H9 (cell line): ENCODE data around the gene PDYN. TPM values are rescaled to one million over a fixed set of nuclear protein-coding genes. Genes with fewer than 3 reads are reported as not detected.
A peak's percentile ranks its signal among the peaks of the same experiment; 100 is the strongest.

Source experiments
- DNase-seq: peaks from one replicate; pipeline ENCODE4 v3.0.0-alpha.2; 2017
- H2AFZ ChIP-seq: one replicate; pipeline ENCODE4 v1.6.1; 2013; ENCODE audit warnings: mild to moderate bottlenecking, low read length, control low read depth, moderate library complexity
- H2AK5ac ChIP-seq: 2 replicates; pipeline ENCODE4 v1.6.1; 2013; ENCODE audit warnings: low read length, control low read depth, mixed read lengths; ENCODE audit not compliant: insufficient read length
- H2BK120ac ChIP-seq: one replicate; pipeline ENCODE4 v1.6.1; 2013; ENCODE audit warnings: low read depth, mild to moderate bottlenecking, low read length, control low read depth, inconsistent platforms; ENCODE audit not compliant: poor library complexity, severe bottlenecking
- H2BK12ac ChIP-seq: 2 replicates; pipeline ENCODE4 v1.6.1; 2013; ENCODE audit warnings: low read length, control low read depth, mixed read lengths, low read depth; ENCODE audit not compliant: insufficient read length
- H2BK15ac ChIP-seq: 2 replicates; pipeline ENCODE4 v1.6.1; 2013; ENCODE audit warnings: low read depth, low read length, control low read depth
- H2BK20ac ChIP-seq: one replicate; pipeline ENCODE4 v1.6.1; 2013; ENCODE audit warnings: low read depth, mild to moderate bottlenecking, low read length, control low read depth, inconsistent platforms; ENCODE audit not compliant: poor library complexity, severe bottlenecking
- H2BK5ac ChIP-seq: 2 replicates; pipeline ENCODE4 v1.6.1; 2013; ENCODE audit warnings: low read length, control low read depth, mixed read lengths; ENCODE audit not compliant: insufficient read length
- H3K14ac ChIP-seq: 2 replicates; pipeline ENCODE4 v1.6.1; 2013; ENCODE audit warnings: low read length, control low read depth; ENCODE audit not compliant: insufficient read depth
- H3K18ac ChIP-seq: 2 replicates; pipeline ENCODE4 v1.6.1; 2013; ENCODE audit warnings: low read depth, mild to moderate bottlenecking, mixed read lengths, low read length, control low read depth; ENCODE audit not compliant: insufficient read length
- H3K23ac ChIP-seq: 2 replicates; pipeline ENCODE4 v1.6.1; 2013; ENCODE audit warnings: low read length, control low read depth, mixed read lengths, low read depth; ENCODE audit not compliant: insufficient read length
- H3K23me2 ChIP-seq: 2 replicates; pipeline ENCODE4 v1.6.1; 2013; ENCODE audit warnings: low read depth, mild to moderate bottlenecking, mixed read lengths, low read length, control low read depth; ENCODE audit not compliant: insufficient read length, poor library complexity, severe bottlenecking
- H3K27ac ChIP-seq: 2 replicates; pipeline ENCODE4 v1.5.1; 2013; ENCODE audit warnings: low read length, control low read depth, mixed read lengths, low read depth; ENCODE audit not compliant: insufficient read length
- H3K27me3 ChIP-seq: 2 replicates; pipeline ENCODE4 v1.6.1; 2013; ENCODE audit warnings: low read length, control low read depth, inconsistent platforms; ENCODE audit not compliant: insufficient read depth
- H3K4ac ChIP-seq: 2 replicates; pipeline ENCODE4 v1.6.1; 2013; ENCODE audit warnings: low read depth, mild to moderate bottlenecking, control low read depth, inconsistent platforms, low read length, moderate library complexity
- H3K4me1 ChIP-seq: 2 replicates; pipeline ENCODE4 v1.6.1; 2013; ENCODE audit warnings: low read length, control low read depth, inconsistent platforms; ENCODE audit not compliant: insufficient read depth
- H3K4me2 ChIP-seq: 2 replicates; pipeline ENCODE4 v1.6.1; 2013; ENCODE audit warnings: low read length, control low read depth, mixed read lengths; ENCODE audit not compliant: insufficient read length, insufficient read depth
- H3K56ac ChIP-seq: 2 replicates; pipeline ENCODE4 v1.6.1; 2013; ENCODE audit warnings: low read depth, mild to moderate bottlenecking, mixed read lengths, low read length, control low read depth; ENCODE audit not compliant: insufficient read length
- H3K79me1 ChIP-seq: 2 replicates; pipeline ENCODE4 v1.6.1; 2013; ENCODE audit warnings: low read depth, mild to moderate bottlenecking, moderate library complexity, low read length, control low read depth, inconsistent platforms; ENCODE audit not compliant: insufficient read depth, poor library complexity, severe bottlenecking
- H3K79me2 ChIP-seq: 2 replicates; pipeline ENCODE4 v1.6.1; 2013; ENCODE audit warnings: low read length, control low read depth, inconsistent platforms; ENCODE audit not compliant: insufficient read depth
- H3K9ac ChIP-seq: 2 replicates; pipeline ENCODE4 v1.6.1; 2013; ENCODE audit warnings: low read length, control low read depth, mixed read lengths; ENCODE audit not compliant: insufficient read length; ENCODE audit errors: extremely low read depth
- H3K9me3 ChIP-seq: one replicate; pipeline ENCODE4 v1.6.1; 2013; ENCODE audit warnings: low read depth, low read length, inconsistent platforms; ENCODE audit not compliant: control insufficient read depth
- H3T11ph ChIP-seq: one replicate; pipeline ENCODE4 v1.6.1; 2013; ENCODE audit warnings: mild to moderate bottlenecking, low read length, control low read depth, inconsistent platforms
- H4K20me1 ChIP-seq: one replicate; pipeline ENCODE4 v1.6.1; 2013; ENCODE audit not compliant: control insufficient read depth, insufficient read length, insufficient read depth
- H4K5ac ChIP-seq: 2 replicates; pipeline ENCODE4 v1.6.1; 2013; ENCODE audit warnings: low read depth, mild to moderate bottlenecking, mixed read lengths, low read length, control low read depth; ENCODE audit not compliant: insufficient read length
- H4K8ac ChIP-seq: replicated peaks from 2 replicates; pipeline ENCODE4 v1.6.1; 2013; ENCODE audit warnings: low read length, control low read depth, mixed read lengths, low read depth; ENCODE audit not compliant: insufficient read length
- H4K91ac ChIP-seq: 2 replicates; pipeline ENCODE4 v1.6.1; 2013; ENCODE audit warnings: low read depth, mild to moderate bottlenecking, moderate library complexity, mixed read lengths, low read length, control low read depth; ENCODE audit not compliant: insufficient read length
- H3K27ac Mint-ChIP-seq, 3 experiments: 2 replicates in 2 of 3; 3 replicates in 1 of 3; pipeline ENCODE4 v1.8.0; 2020 to 2021; ENCODE audit warnings: mixed read lengths in 3 of 3, mild to moderate bottlenecking in 1 of 3, moderate library complexity in 1 of 3
- H3K27me3 Mint-ChIP-seq: 2 replicates; pipeline ENCODE4 v1.8.0; 2021; ENCODE audit warnings: low read depth, mild to moderate bottlenecking, moderate library complexity, mixed read lengths
- H3K36me3 Mint-ChIP-seq, 3 experiments: 2 replicates in 2 of 3; 3 replicates in 1 of 3; pipeline ENCODE4 v1.8.0; 2020 to 2021; ENCODE audit warnings: low read depth in 3 of 3, mixed read lengths in 3 of 3; ENCODE audit not compliant: insufficient read depth in 1 of 3
- H3K4me1 Mint-ChIP-seq, 2 experiments: 2 replicates each; pipeline ENCODE4 v1.8.0; 2020; ENCODE audit warnings: mixed read lengths in 2 of 2
- H3K4me3 Mint-ChIP-seq, 2 experiments: 2 replicates in 1 of 2; 3 replicates in 1 of 2; pipeline ENCODE4 v1.8.0; 2020 to 2021; ENCODE audit warnings: mild to moderate bottlenecking in 2 of 2, mixed read lengths in 2 of 2, moderate library complexity in 1 of 2
- H3K9me3 Mint-ChIP-seq, 2 experiments: 2 replicates in 1 of 2; 3 replicates in 1 of 2; pipeline ENCODE4 v1.8.0; 2020; ENCODE audit warnings: mild to moderate bottlenecking in 2 of 2, mixed read lengths in 2 of 2, moderate library complexity in 1 of 2
- whole genome bisulfite sequencing: extraction: QIAGEN DNeasy Blood & Tissue Kit; methylation state at CpG from one replicate; pipeline ENCODE4 v1.1.7; 2013; ENCODE audit warnings: missing lambda C conversion rate, low lambda C conversion rate, mixed read lengths; ENCODE audit not compliant: insufficient read length; ENCODE audit errors: extremely low coverage; 5-methylcytosine and 5-hydroxymethylcytosine counted together
- total RNA-seq: library from RNA; stranded (reverse); gene quantifications from 2 replicates; pipeline ENCODE4 v1.2.1, GENCODE V29; 2021
- TF ChIP-seq, protein P1 (sequence below): fragments of 200-600 bp; sonication (generic); conservative IDR thresholded peaks from 3 replicates; pipeline ENCODE4 v1.8.0; 2021; ENCODE audit warnings: antibody characterized with exemption, mild to moderate bottlenecking

Gene PDYN
- total RNA-seq, 1 experiment from 2014 or later = 0.63 TPM

- Mint-ChIP-seq H3K4me3 (peak overlapping the region in 1 of 2 experiments; percentile 66; a peak in 2 of 5 replicates), H3K4me1 (peaks cover 68 to 81% of the 10 kb centered on the region in 2 experiments), H3K27me3 (peaks cover 35% of the 10 kb centered on the region), H3K36me3 (no peaks in the 10 kb centered on the region), H3K9me3 (no peaks in the 10 kb centered on the region; a peak in 2 of 5 replicates), H3K27ac (no peak overlapping the region)
- Histone ChIP-seq H2BK120ac (no peak overlapping the region), H3K27me3 (no peaks in the 10 kb centered on the region; the same call in 1 of the 2 replicates), H3T11ph (no peak overlapping the region), H3K18ac (no peak overlapping the region), H3K4ac (no peak overlapping the region), H2BK12ac (no peak overlapping the region), H4K5ac (no peak overlapping the region), H3K79me2 (no peaks in the 10 kb centered on the region), H2BK20ac (no peak overlapping the region), H3K79me1 (no peaks in the 10 kb centered on the region), H2AK5ac (no peak overlapping the region), H2BK5ac (no peak overlapping the region), H3K14ac (no peak overlapping the region), H2AFZ (no peak overlapping the region), H4K91ac (no peak overlapping the region), H3K9me3 (no peaks in the 10 kb centered on the region), H3K4me1 (peaks cover 2% of the 10 kb centered on the region; the same call in 1 of the 2 replicates), H2BK15ac (no peak overlapping the region), H3K4me2 (no peak overlapping the region), H4K20me1 (no peaks in the 10 kb centered on the region), H3K9ac (no peak overlapping the region), H3K56ac (no peak overlapping the region), H4K8ac (no peak overlapping the region), H3K27ac (no peak overlapping the region), H3K23ac (no peak overlapping the region), H3K23me2 (peaks cover 9% of the 10 kb centered on the region)
- WGBS = no CpG with 5 or more reads among the region's 7 CpGs
- DNase-seq = no peak
- TF ChIP-seq, protein P1, sequence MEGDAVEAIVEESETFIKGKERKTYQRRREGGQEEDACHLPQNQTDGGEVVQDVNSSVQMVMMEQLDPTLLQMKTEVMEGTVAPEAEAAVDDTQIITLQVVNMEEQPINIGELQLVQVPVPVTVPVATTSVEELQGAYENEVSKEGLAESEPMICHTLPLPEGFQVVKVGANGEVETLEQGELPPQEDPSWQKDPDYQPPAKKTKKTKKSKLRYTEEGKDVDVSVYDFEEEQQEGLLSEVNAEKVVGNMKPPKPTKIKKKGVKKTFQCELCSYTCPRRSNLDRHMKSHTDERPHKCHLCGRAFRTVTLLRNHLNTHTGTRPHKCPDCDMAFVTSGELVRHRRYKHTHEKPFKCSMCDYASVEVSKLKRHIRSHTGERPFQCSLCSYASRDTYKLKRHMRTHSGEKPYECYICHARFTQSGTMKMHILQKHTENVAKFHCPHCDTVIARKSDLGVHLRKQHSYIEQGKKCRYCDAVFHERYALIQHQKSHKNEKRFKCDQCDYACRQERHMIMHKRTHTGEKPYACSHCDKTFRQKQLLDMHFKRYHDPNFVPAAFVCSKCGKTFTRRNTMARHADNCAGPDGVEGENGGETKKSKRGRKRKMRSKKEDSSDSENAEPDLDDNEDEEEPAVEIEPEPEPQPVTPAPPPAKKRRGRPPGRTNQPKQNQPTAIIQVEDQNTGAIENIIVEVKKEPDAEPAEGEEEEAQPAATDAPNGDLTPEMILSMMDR = no peak
These were observed 43.0 kb downstream of the PDYN start for GRCh38 chr20:1950836-1951235.
